Left lung (tissue), 14 donors: ENCODE results near the gene AIMP2. TPM values are rescaled to one million over a fixed set of nuclear protein-coding genes. Genes with fewer than 3 reads are reported as not detected.
A peak's percentile ranks its signal among the peaks of the same experiment; 100 is the strongest.
"Not testable (repeated sequence)": the region's sequence is repeated elsewhere in the genome, so short reads cannot be mapped to it uniquely, and the experiment has no call there.

Experiments
- ATAC-seq: fragments of 200-7000 bp; cut with Tn5 transposase; one replicate; pipeline ENCODE4 v1.9.1; 2020; ENCODE audit warnings: moderate library complexity
- DNase-seq, 4 donors: peaks; one replicate each; pipeline ENCODE4 v3.0.0-alpha.2; 2013 to 2020
- H3K27ac ChIP-seq, 2 donors: fragments of 200-600 bp; sonication (generic) in 1 of 2; one replicate each; pipeline versions ENCODE4 v1.5.0 to v1.8.0; 2020 to 2021
- H3K27me3 ChIP-seq, 2 donors: fragments of 200-600 bp; sonication (generic) in 1 of 2; one replicate each; pipeline versions ENCODE4 v1.5.0 to v1.8.0; 2020 to 2021
- H3K36me3 ChIP-seq, 2 donors: fragments of 200-600 bp; sonication (generic) in 1 of 2; one replicate each; pipeline versions ENCODE4 v1.5.0 to v1.8.0; 2020 to 2021
- H3K4me1 ChIP-seq, 2 donors: fragments of 200-600 bp; one replicate each; pipeline ENCODE4 v1.8.0; 2021
- H3K4me3 ChIP-seq, 2 donors: fragments of 200-600 bp; sonication (generic) in 1 of 2; one replicate each; pipeline versions ENCODE4 v1.5.0 to v1.8.0; 2020 to 2021; ENCODE audit warnings: mild to moderate bottlenecking in 1 of 2
- H3K9me3 ChIP-seq, 2 donors: fragments of 200-600 bp; sonication (generic) in 1 of 2; one replicate each; pipeline versions ENCODE4 v1.5.0 to v1.8.0; 2020 to 2021
- intact Hi-C, 2 donors: fragments of 100-400 bp; cut with DNase I; formaldehyde crosslinking; loops; one replicate each; pipeline versions ENCODE4 v1.11.2 to v1.14.2; 2022
- long read RNA-seq, 12 donors: library from polyadenylated mRNA in 2 of 12; unstranded in 2 of 12; transcript quantifications; one replicate each; pipeline ENCODE4 v2.0.0 and lab custom pipeline, GENCODE V29; 2019 to 2026
- polyA plus RNA-seq, 6 donors: library from polyadenylated mRNA; unstranded; fragments of 120-200 nt; gene quantifications; one replicate each; pipeline ENCODE4 v1.2.1, GENCODE V29; 2013; ENCODE audit not compliant: insufficient read length in 6 of 6
- total RNA-seq, 2 donors: library from RNA; stranded (reverse); fragmentation: NEBNext Ultra II Directional; extraction: Animal tissue kit (Norgen Biotek cat#: 25700); gene quantifications; one replicate each; pipeline ENCODE4 v1.2.1, GENCODE V29; 2021
- TF ChIP-seq, protein P1 (sequence below), 2 donors: fragments of 200-600 bp; sonication (generic) in 1 of 2; IDR thresholded peaks; one replicate each; pipeline versions ENCODE4 v1.5.0 to v1.8.0; 2021; ENCODE audit warnings: antibody characterized with exemption in 2 of 2
- donor health status: DM: no; HTN: yes; CAD: no.
- donor health status: DM: no; HTN: no; CAD: no.

The AIMP2 gene
- 10 to 100 TPM; 24.9 to 35.5 TPM for total RNA-seq
- polyA plus RNA-seq = 10 to 100 TPM; 12.8 to 17.2 (median 15.4) TPM
- long read RNA-seq, donor 1, transcript AIMP2-201 (4 exons, 1,225 nt) = major isoform, 17 of 111 reads
- long read RNA-seq, donor 1, partial matches to known transcripts = 84 of 111 reads
- long read RNA-seq, donor 1, other reads (novel, unspliced or antisense) = 10 of 111 reads
- long read RNA-seq, donor 2, transcript AIMP2-201 (4 exons, 1,225 nt) = major isoform, 16 of 82 reads
- long read RNA-seq, donor 2, partial matches to known transcripts = 37 of 82 reads
- long read RNA-seq, donor 2, other reads (novel, unspliced or antisense) = 29 of 82 reads
- long read RNA-seq, donor 3, transcript AIMP2-201 (4 exons, 1,225 nt) = major isoform, 16 of 72 reads
- long read RNA-seq, donor 3, partial matches to known transcripts = 56 of 72 reads
- long read RNA-seq, donor 3, other reads (novel, unspliced or antisense) = 0 of 72 reads
- long read RNA-seq, donor 4, transcript AIMP2-201 (4 exons, 1,225 nt) = major isoform, 28 of 40 reads
- long read RNA-seq, donor 4, partial matches to known transcripts = 2 of 40 reads
- long read RNA-seq, donor 4, other reads (novel, unspliced or antisense) = 7 of 40 reads
- long read RNA-seq, donor 5, transcript AIMP2-201 (4 exons, 1,225 nt) = major isoform, 8 of 8 reads
- long read RNA-seq, donor 5, partial matches to known transcripts = 0 of 8 reads
- long read RNA-seq, donor 5, other reads (novel, unspliced or antisense) = 0 of 8 reads
- long read RNA-seq, donor 6, transcript AIMP2-201 (4 exons, 1,225 nt) = major isoform, 14 of 14 reads
- long read RNA-seq, donor 6, partial matches to known transcripts = 0 of 14 reads
- long read RNA-seq, donor 6, other reads (novel, unspliced or antisense) = 0 of 14 reads
- long read RNA-seq, donor 7, transcript AIMP2-201 (4 exons, 1,225 nt) = major isoform, 7 of 55 reads
- long read RNA-seq, donor 7, partial matches to known transcripts = 38 of 55 reads
- long read RNA-seq, donor 7, other reads (novel, unspliced or antisense) = 10 of 55 reads
- long read RNA-seq, donor 8, transcript AIMP2-201 (4 exons, 1,225 nt) = major isoform, 6 of 64 reads
- long read RNA-seq, donor 8, partial matches to known transcripts = 34 of 64 reads
- long read RNA-seq, donor 8, other reads (novel, unspliced or antisense) = 23 of 64 reads
- long read RNA-seq, donor 9, partial matches to known transcripts = 0 of 1 reads
- long read RNA-seq, donor 9, other reads (novel, unspliced or antisense) = 0 of 1 reads
- long read RNA-seq, donor 10, transcript AIMP2-201 (4 exons, 1,225 nt) = major isoform, 42 of 50 reads
- long read RNA-seq, donor 10, partial matches to known transcripts = 0 of 50 reads
- long read RNA-seq, donor 10, other reads (novel, unspliced or antisense) = 8 of 50 reads
- long read RNA-seq, donor 11, transcript AIMP2-201 (4 exons, 1,225 nt) = major isoform, 17 of 68 reads
- long read RNA-seq, donor 11, partial matches to known transcripts = 49 of 68 reads
- long read RNA-seq, donor 11, other reads (novel, unspliced or antisense) = 0 of 68 reads
- long read RNA-seq, donor 12, transcript AIMP2-201 (4 exons, 1,225 nt) = major isoform, 13 of 13 reads
- long read RNA-seq, donor 12, partial matches to known transcripts = 0 of 13 reads
- long read RNA-seq, donor 12, other reads (novel, unspliced or antisense) = 0 of 13 reads

DNA sequence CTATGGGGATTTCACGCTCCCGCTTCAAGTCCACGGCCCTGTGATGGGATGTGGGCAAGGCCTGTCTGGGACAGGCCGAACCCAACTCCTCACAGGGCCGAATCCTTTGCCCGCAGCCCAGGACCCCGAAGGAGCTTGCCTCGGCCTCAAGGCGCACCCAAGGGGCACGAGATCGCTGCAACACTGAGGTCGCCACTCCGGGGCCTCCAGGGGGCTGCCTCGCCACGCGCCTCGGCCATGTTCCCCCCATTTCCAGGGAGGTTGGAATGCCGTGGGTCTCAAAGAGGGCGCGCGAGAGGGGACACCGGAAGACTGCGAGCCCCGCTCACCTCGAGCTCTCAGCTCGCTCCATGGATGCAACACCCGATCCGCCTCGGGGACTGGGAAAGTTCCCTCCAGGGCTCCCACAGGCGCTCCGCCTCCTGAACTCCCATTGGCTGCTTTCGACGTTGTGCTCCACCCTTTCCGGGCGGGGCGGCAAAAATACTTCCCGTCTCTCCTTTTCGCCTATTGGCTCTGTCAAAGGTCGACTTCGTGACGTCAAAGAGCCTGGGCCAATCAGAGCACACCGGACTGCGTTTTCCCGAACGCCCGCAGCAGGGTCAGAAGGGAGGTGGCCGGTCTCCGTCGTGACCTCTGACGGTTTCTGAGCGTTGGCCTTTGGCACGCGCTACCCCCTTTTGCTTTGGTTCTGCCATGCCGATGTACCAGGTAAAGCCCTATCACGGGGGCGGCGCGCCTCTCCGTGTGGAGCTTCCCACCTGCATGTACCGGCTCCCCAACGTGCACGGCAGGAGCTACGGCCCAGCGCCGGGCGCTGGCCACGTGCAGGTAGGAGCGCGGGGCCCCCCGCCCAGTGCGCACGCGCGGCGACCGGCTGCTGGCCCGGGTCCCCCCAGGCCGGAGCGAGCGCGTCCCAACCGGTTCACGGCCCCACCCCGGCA, at the start of gene AIMP2, which contains the start of gene PMS2:
TSS of gene AIMP2 (plus strand) at position 605 of the 944 bp plus-strand sequence. CDS start at position 697, 92 bp downstream.
TSS of gene PMS2 (minus strand) at position 382 of the 944 bp plus-strand sequence. CDS start at position 352, 30 bp downstream.
- intact Hi-C loops = no loop called here
- DNase-seq = peak; percentile 95 to 99 (median 98)
- ATAC-seq = peak; percentile 92
- Histone ChIP-seq H3K36me3 (no peaks in the 10 kb centered on the region), H3K27me3 (no peaks in the 10 kb centered on the region), H3K9me3 (no peaks in the 10 kb centered on the region), H3K4me1 (peaks cover 6 to 47% of the 10 kb centered on the region in 2 donors), H3K27ac (peak within 1 kb of the TSS; percentile 87 to 96), H3K4me3 (peak within 1 kb of the TSS; percentile 89)
- TF ChIP-seq, protein P1, sequence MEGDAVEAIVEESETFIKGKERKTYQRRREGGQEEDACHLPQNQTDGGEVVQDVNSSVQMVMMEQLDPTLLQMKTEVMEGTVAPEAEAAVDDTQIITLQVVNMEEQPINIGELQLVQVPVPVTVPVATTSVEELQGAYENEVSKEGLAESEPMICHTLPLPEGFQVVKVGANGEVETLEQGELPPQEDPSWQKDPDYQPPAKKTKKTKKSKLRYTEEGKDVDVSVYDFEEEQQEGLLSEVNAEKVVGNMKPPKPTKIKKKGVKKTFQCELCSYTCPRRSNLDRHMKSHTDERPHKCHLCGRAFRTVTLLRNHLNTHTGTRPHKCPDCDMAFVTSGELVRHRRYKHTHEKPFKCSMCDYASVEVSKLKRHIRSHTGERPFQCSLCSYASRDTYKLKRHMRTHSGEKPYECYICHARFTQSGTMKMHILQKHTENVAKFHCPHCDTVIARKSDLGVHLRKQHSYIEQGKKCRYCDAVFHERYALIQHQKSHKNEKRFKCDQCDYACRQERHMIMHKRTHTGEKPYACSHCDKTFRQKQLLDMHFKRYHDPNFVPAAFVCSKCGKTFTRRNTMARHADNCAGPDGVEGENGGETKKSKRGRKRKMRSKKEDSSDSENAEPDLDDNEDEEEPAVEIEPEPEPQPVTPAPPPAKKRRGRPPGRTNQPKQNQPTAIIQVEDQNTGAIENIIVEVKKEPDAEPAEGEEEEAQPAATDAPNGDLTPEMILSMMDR (IDR thresholded peaks at IDR 0.05) = no peak

DNA sequence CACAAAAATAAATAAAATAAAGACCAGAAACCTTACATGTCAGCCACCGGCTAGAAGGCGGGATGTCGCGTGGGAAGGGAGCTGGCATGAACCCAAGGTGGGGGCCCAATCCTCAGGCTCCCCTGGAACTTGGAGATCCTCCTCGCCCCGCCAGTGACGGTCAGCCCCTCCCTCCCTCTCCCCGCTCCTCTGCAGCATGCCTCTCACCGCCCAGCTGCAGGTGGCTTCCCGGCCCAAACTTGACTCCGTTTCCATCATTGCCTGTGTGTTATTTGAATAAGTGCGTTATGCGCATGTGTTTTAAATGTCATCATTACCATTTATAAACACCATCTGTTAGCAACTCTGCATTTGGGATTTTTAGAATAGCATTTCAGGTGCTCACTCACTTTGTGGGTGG, 45.9 kb upstream of the AIMP2 start:
- intact Hi-C loops, H3K36me3 ChIP-seq, H3K9me3 ChIP-seq, H3K27ac ChIP-seq, DNase-seq, H3K27me3 ChIP-seq, H3K4me1 ChIP-seq, H3K4me3 ChIP-seq, ATAC-seq: not testable (repeated sequence)

DNA sequence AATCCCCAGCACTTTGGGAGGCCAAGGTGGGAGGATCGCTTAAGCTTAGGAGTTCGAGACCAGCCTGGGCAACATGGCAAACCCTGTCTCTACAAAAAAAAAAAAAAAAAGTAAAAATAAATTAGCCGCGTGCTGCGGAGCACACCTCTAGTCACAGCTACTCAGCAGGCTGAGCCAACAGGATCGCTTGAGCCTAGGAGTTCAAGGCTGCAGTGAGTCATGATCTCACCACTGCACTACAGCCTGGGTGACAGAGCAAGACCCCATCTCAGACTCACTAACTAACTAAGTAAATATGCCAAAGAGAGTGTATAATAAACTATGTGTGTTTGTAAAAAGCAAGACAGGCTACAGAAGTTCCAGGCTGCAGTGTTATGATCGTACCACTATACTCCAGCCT, 45.3 kb upstream of the AIMP2 start:
- H3K4me1 ChIP-seq, ATAC-seq, DNase-seq, intact Hi-C loops, H3K27me3 ChIP-seq, H3K36me3 ChIP-seq, H3K27ac ChIP-seq, H3K9me3 ChIP-seq, H3K4me3 ChIP-seq: not testable (repeated sequence)

DNA sequence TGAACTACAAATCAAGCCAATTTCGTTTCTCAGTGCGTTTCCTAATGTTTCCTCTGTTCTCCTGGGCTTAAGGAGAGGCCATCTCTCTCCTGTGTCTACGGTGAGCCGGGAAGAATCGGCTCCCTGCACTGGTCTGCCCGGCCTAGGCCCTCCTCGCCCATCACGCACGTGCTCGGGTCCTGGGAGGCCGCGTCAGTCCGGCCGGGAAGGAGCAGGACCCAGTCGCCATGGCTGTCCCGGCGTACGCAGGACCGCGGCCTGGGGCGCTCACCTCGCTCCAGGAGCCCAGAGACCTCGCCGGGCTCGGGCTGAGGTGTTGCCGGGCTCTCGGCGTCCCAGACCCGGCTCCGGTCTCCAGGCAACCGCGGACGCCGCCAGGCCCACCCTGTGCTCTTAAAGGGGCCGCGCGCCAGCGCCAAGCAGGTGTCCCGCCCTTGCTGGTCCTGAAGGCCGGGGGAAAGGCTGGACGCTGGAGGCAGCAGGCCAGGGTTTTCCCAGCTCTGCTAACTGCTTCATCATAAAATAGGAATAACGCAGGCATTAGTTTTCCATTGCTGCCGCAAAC, 38.6 kb upstream of the AIMP2 start, which contains the start of gene RSPH10B:
TSS of gene RSPH10B (minus strand) at position 343 of the 565 bp plus-strand sequence. CDS start 3,573 bp downstream, outside the sequence.
- H3K27ac ChIP-seq, intact Hi-C loops, H3K27me3 ChIP-seq, H3K36me3 ChIP-seq, H3K4me1 ChIP-seq, H3K4me3 ChIP-seq, H3K9me3 ChIP-seq: not testable (repeated sequence)
- peak; percentile 46 for ATAC-seq
- peak in 1 of 4 donors; percentile 68 for DNase-seq

DNA sequence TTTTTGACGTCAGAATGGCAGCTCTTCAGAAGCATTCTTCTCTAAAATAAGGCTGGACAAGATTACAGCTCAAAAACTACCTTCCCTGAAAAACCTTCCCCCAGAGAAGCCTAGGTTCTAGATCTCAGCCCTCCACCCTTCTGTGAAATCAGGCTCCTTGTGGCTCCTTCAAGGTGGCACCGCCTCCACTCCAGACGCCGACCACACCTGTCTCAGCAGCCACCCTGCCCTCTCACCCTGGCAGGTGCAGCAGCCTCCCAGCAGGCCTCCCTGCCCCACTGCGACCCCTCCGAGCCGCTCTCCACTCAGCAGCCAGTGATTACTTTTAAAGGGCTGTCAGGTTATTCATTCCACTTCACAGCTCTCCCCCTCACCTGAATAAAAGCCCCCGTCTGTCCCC, 35.5 kb upstream of the AIMP2 start:
- intact Hi-C loops = not testable (repeated sequence)
- peak; percentile 85 for ATAC-seq

DNA sequence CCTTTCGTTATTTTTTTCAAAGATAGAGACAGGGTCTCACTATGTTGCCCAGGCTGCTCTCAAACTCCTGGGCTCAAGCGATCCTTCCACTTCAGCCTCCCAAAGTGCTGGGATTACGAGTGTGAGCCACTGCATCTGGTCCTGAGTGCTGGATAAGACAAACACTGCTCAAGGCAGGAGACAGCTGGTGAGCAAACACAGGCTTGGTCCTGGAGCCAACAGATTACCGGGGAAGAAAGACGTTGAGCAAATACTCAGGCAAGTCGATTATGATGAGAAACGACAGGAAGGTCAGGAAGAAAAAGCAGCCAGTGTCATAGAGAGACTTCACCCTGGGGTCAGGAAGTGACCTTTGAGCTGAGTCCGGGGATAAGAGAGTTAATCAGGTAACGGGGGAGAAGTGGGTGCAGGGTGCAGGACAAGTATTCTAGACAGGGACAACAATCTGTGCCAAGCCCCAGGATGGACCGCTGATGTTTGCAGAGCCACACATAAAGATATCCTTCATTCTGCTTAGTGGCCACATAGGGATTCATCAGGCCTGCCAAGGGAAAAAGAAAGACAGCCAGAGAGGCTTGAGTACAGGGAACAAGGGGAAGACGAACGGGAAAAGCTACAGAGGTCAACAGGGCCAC, 29.3 kb upstream of the AIMP2 start:
- H3K27me3 ChIP-seq, H3K4me1 ChIP-seq, DNase-seq, H3K9me3 ChIP-seq, H3K27ac ChIP-seq, H3K4me3 ChIP-seq, intact Hi-C loops: not testable (repeated sequence)
- peak; percentile 48 for ATAC-seq
- peaks cover 0 to 27% of the 10 kb centered on the region in 2 donors for H3K36me3 ChIP-seq

More for the DNA sequence above, 35.5 kb upstream of the AIMP2 start:
- H3K27me3 ChIP-seq, H3K4me3 ChIP-seq, H3K9me3 ChIP-seq, H3K27ac ChIP-seq, DNase-seq, H3K4me1 ChIP-seq: not testable (repeated sequence)
- peaks cover 0 to 18% of the 10 kb centered on the region in 2 donors for H3K36me3 ChIP-seq

DNA sequence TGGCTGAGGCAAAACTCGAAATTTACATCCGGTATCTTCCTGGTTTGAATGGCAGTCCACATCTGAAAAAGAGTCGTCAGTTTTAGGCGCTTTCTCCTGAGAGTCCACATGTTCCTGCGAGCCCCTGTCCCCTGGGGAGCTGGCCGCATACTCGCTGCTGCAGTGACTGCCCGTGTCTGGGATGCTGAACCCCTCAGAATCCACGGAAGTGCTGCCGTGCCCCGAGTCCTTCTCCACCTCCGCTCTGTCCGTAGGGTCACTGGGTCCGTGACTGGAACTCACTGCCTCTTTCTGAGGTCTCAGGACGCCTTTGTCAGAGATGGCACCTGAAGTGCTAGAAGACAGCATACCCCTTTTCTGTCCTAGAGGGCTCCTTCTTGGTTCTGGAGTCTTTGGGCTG, 22.0 kb upstream of the AIMP2 start:
- H3K27me3 ChIP-seq, DNase-seq, intact Hi-C loops, ATAC-seq, H3K4me3 ChIP-seq, H3K4me1 ChIP-seq, H3K9me3 ChIP-seq, H3K27ac ChIP-seq: not testable (repeated sequence)
- peaks cover 0 to 55% of the 10 kb centered on the region in 2 donors for H3K36me3 ChIP-seq
